CD14-positive monocyte (primary cell): ENCODE data around the gene GSE1. TPM values are rescaled to one million over a fixed set of nuclear protein-coding genes. Genes with fewer than 3 reads are reported as not detected.

Experiments
- DNase-seq, 3 donors: peaks; one replicate each; pipeline ENCODE4 v3.0.0-alpha.2; 2011 to 2022
- H2AFZ ChIP-seq: 2 replicates; pipeline ENCODE4 v1.6.0; 2012; ENCODE audit warnings: mild to moderate bottlenecking, low read depth, low read length, inconsistent platforms; ENCODE audit not compliant: insufficient read depth, poor library complexity, severe bottlenecking
- H3K27ac ChIP-seq, 2 donors: 1 replicate in 1 of 2; 2 replicates in 1 of 2; pipeline ENCODE4 v1.5.1; 2012 to 2013; ENCODE audit warnings: low read length in 2 of 2, control low read depth in 1 of 2, inconsistent platforms in 1 of 2, low read depth in 1 of 2, mild to moderate bottlenecking in 1 of 2
- H3K27me3 ChIP-seq, 2 donors: one replicate each; pipeline versions ENCODE4 v1.6.0 to v1.6.1; 2011 to 2013; ENCODE audit warnings: low read length in 2 of 2; ENCODE audit not compliant: control insufficient read depth in 2 of 2, insufficient read depth in 2 of 2
- H3K36me3 ChIP-seq, 2 donors: replicated peaks in 1 of 2; 1 replicate in 1 of 2; 2 replicates in 1 of 2; pipeline versions ENCODE4 v1.5.1 to v1.6.1; 2012 to 2013; ENCODE audit warnings: low read length in 2 of 2, control low read depth in 1 of 2, inconsistent platforms in 1 of 2, mild to moderate bottlenecking in 1 of 2; ENCODE audit not compliant: insufficient read depth in 2 of 2, control insufficient read depth in 1 of 2
- H3K4me1 ChIP-seq, 2 donors: 1 replicate in 1 of 2; 2 replicates in 1 of 2; pipeline versions ENCODE4 v1.5.1 to v1.6.1; 2012 to 2013; ENCODE audit warnings: low read length in 2 of 2, control low read depth in 1 of 2, inconsistent platforms in 1 of 2, mild to moderate bottlenecking in 1 of 2, moderate library complexity in 1 of 2; ENCODE audit not compliant: insufficient read depth in 2 of 2, control insufficient read depth in 1 of 2
- H3K4me2 ChIP-seq: replicated peaks from 2 replicates; pipeline ENCODE3; 2012; ENCODE audit warnings: low read length, moderate library complexity, mild to moderate bottlenecking; ENCODE audit not compliant: poor library complexity, severe bottlenecking; ENCODE audit errors: extremely low read depth
- H3K4me3 ChIP-seq, 3 experiments: fragments of 200-600 bp in 1 of 3; sonication (generic) in 1 of 3; replicated peaks in 1 of 3; 1 replicate in 2 of 3; 2 replicates in 1 of 3; pipeline ENCODE4 v1.5.1; 2011 to 2013; ENCODE audit warnings: low read length in 3 of 3, mild to moderate bottlenecking in 3 of 3, control low read depth in 2 of 3, low read depth in 2 of 3, inconsistent platforms in 1 of 3, moderate library complexity in 1 of 3
- H3K79me2 ChIP-seq: 2 replicates; pipeline ENCODE4 v1.6.0; 2012; ENCODE audit warnings: mild to moderate bottlenecking, control low read depth, inconsistent platforms, low read length, moderate library complexity; ENCODE audit not compliant: insufficient read depth
- H3K9ac ChIP-seq: 2 replicates; pipeline ENCODE4 v1.6.0; 2017; ENCODE audit warnings: low read length, mild to moderate bottlenecking; ENCODE audit not compliant: insufficient read depth, poor library complexity, severe bottlenecking
- H3K9me3 ChIP-seq, 2 donors: replicated peaks in 1 of 2; 1 replicate in 1 of 2; 2 replicates in 1 of 2; pipeline versions ENCODE4 v1.5.1 to v1.6.1; 2012 to 2013; ENCODE audit warnings: low read length in 2 of 2, control low read depth in 1 of 2; ENCODE audit not compliant: control insufficient read depth in 1 of 2, insufficient read depth in 1 of 2
- H4K20me1 ChIP-seq: 2 replicates; pipeline ENCODE4 v1.6.0; 2012; ENCODE audit warnings: mild to moderate bottlenecking, low read length, control low read depth, moderate library complexity; ENCODE audit not compliant: insufficient read depth
- H3K27ac Mint-ChIP-seq, 7 donors: one replicate each; pipeline ENCODE4 v1.8.0; 2020; ENCODE audit warnings: mild to moderate bottlenecking in 7 of 7, mixed read lengths in 7 of 7, moderate library complexity in 6 of 7, inconsistent platforms in 2 of 7
- H3K27me3 Mint-ChIP-seq, 3 donors: one replicate each; pipeline ENCODE4 v1.8.0; 2021 to 2022; ENCODE audit warnings: low read depth in 3 of 3, mild to moderate bottlenecking in 3 of 3, mixed read lengths in 3 of 3, moderate library complexity in 3 of 3, inconsistent platforms in 1 of 3
- H3K36me3 Mint-ChIP-seq, 2 donors: one replicate each; pipeline ENCODE4 v1.8.0; 2020; ENCODE audit warnings: mixed read lengths in 2 of 2, inconsistent platforms in 1 of 2, mild to moderate bottlenecking in 1 of 2
- H3K4me1 Mint-ChIP-seq: one replicate; pipeline ENCODE4 v1.8.0; 2020; ENCODE audit warnings: mild to moderate bottlenecking, mixed read lengths
- H3K4me3 Mint-ChIP-seq, 2 donors: one replicate each; pipeline ENCODE4 v1.8.0; 2020; ENCODE audit warnings: mild to moderate bottlenecking in 2 of 2, mixed read lengths in 2 of 2, moderate library complexity in 1 of 2
- H3K9me3 Mint-ChIP-seq, 7 donors: one replicate each; pipeline ENCODE4 v1.8.0; 2020 to 2022; ENCODE audit warnings: mixed read lengths in 7 of 7, mild to moderate bottlenecking in 6 of 7, moderate library complexity in 6 of 7, inconsistent platforms in 2 of 7
- WGBS: methylation state at CpG from one replicate; pipeline ENCODE4 v1.1.5; 2013; ENCODE audit warnings: missing lambda C conversion rate; ENCODE audit not compliant: insufficient coverage; 5-methylcytosine and 5-hydroxymethylcytosine counted together
- intact Hi-C, 2 donors: fragments of 100-400 bp; cut with micrococcal nuclease; formaldehyde crosslinking; loops; one replicate each; pipeline versions ENCODE4 v1.15.0 to v1.15.1; 2023
- polyA plus RNA-seq, 3 donors: library from polyadenylated mRNA; depleted of rRNA in 1 of 3; unstranded in 2 of 3; stranded (reverse) in 1 of 3; fragments of 300-500 nt in 2 of 3; fragments of >200 nt in 1 of 3; fragmentation: Illumina TruSeq in 2 of 3; gene quantifications; 1 replicate in 2 of 3; 2 replicates in 1 of 3; pipeline ENCODE4 v1.2.3, GENCODE V29; 2012 to 2021
- TF ChIP-seq, protein P1 (sequence below): fragments of 200-600 bp; IDR thresholded peaks from one replicate; pipeline ENCODE4 v1.8.0; 2022; ENCODE audit warnings: antibody characterized with exemption, mild to moderate bottlenecking

GSE1 gene
- polyA plus RNA-seq, 3 donors: 0.67 to 38.9 (median 0.86) TPM

DNA sequence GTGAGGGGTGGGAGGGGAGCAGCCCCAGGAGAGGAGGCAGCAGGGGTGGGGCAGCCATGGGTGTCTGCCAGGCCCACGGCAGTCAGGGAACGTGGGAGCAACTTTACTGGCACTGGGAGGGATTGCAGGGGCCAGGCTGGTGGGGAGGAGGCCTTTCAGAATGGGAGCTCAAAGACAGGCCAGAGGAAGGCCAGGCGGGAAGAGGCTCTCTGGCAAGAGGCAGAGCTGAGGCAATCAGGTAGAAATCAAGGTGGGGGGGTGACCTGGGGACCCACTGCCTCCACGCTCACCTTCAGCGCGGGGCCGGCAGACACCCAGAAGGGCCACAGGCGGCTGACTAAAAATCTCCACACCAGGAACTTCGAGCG, 11.9 kb upstream of the GSE1 start:
- Mint-ChIP-seq H3K36me3 (peaks cover 24 to 42% of the 10 kb centered on the region in 2 donors), H3K4me1 (peaks cover 23% of the 10 kb centered on the region), H3K27ac (peak overlapping the region in 2 of 7 donors; percentile 15 to 18), H3K4me3 (no peak overlapping the region), H3K27me3 (peaks cover 1 to 3% (median 2%) of the 10 kb centered on the region in 3 donors), H3K9me3 (peaks cover 0 to 2% (median 0%) of the 10 kb centered on the region in 7 donors)
- DNase-seq: no peak
- Histone ChIP-seq H3K9me3 (no peaks in the 10 kb centered on the region), H2AFZ (no peak overlapping the region), H3K36me3 (peaks cover 8 to 31% of the 10 kb centered on the region in 2 donors), H3K4me3 (no peak overlapping the region), H3K4me2 (no peak overlapping the region), H4K20me1 (peaks cover 96% of the 10 kb centered on the region), H3K9ac (no peak overlapping the region), H3K27me3 (no peaks in the 10 kb centered on the region), H3K4me1 (peaks cover 9 to 11% of the 10 kb centered on the region in 2 donors), H3K79me2 (peaks cover 75% of the 10 kb centered on the region), H3K27ac (no peak overlapping the region)
- intact Hi-C loops: no loop called here
- 97% methylated on average over 7 of the region's 10 CpGs for WGBS
- TF ChIP-seq, protein P1, sequence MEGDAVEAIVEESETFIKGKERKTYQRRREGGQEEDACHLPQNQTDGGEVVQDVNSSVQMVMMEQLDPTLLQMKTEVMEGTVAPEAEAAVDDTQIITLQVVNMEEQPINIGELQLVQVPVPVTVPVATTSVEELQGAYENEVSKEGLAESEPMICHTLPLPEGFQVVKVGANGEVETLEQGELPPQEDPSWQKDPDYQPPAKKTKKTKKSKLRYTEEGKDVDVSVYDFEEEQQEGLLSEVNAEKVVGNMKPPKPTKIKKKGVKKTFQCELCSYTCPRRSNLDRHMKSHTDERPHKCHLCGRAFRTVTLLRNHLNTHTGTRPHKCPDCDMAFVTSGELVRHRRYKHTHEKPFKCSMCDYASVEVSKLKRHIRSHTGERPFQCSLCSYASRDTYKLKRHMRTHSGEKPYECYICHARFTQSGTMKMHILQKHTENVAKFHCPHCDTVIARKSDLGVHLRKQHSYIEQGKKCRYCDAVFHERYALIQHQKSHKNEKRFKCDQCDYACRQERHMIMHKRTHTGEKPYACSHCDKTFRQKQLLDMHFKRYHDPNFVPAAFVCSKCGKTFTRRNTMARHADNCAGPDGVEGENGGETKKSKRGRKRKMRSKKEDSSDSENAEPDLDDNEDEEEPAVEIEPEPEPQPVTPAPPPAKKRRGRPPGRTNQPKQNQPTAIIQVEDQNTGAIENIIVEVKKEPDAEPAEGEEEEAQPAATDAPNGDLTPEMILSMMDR: no peak

DNA sequence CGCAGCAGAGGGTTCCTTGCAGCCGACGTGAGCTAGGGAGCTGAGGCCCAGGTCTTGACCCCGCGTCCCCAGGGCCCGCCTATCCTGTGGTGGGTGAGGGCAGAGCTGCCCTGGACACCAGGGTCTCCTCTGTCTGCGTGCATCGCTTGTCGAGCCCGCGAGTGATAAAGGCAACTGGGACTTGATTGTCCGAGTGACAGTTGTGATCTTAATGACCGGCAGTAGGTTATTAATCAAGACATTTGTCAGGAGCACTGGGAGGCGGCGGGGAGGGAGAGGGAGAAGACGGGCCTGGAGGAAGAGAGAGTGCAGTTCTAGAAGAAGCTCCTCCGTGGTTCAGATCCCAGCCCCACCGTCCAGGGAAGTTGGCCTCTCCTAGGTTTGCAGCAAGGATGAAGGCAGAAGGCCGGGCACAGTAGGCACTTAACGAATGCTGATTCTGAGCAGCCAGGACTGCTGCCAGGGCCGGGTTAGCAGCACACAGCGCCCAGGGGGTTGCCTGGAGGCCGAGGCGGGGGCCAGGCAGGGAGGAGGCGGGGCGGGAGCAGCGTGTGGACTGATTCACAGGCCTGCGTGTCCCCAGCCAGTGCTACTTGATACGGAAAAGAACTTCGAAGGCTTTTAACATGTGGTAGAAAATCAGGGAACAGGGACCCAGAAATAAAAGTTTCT, 11.3 kb upstream of the GSE1 start:
- no peak overlapping the region for H3K9ac ChIP-seq
- no peak overlapping the region for H3K27ac ChIP-seq
- peaks cover 9 to 34% of the 10 kb centered on the region in 2 donors for H3K36me3 ChIP-seq
- peaks cover 14 to 16% of the 10 kb centered on the region in 2 donors for H3K4me1 ChIP-seq
- no peak overlapping the region for H2AFZ ChIP-seq
- H3K9me3 ChIP-seq: no peaks in the 10 kb centered on the region
- peaks cover 26% of the 10 kb centered on the region for H3K4me1 Mint-ChIP-seq
- TF ChIP-seq, protein P1: no peak
- H3K36me3 Mint-ChIP-seq: peaks cover 24 to 42% of the 10 kb centered on the region in 2 donors
- no peak overlapping the region for H3K4me3 Mint-ChIP-seq
- intact Hi-C loops: no loop called here
- peaks cover 96% of the 10 kb centered on the region for H4K20me1 ChIP-seq
- H3K4me2 ChIP-seq: no peak overlapping the region
- H3K27me3 ChIP-seq: no peaks in the 10 kb centered on the region
- H3K79me2 ChIP-seq: peaks cover 80% of the 10 kb centered on the region
- no peak overlapping the region for H3K27ac Mint-ChIP-seq
- no peak for DNase-seq
- H3K27me3 Mint-ChIP-seq: peaks cover 1 to 3% (median 2%) of the 10 kb centered on the region in 3 donors
- H3K4me3 ChIP-seq: no peak overlapping the region
- no peaks in the 10 kb centered on the region for H3K9me3 Mint-ChIP-seq
- 93% methylated on average over 28 of the region's 30 CpGs for WGBS
